ENCODE measurements around the gene SERPINB7. TPM values are rescaled to one million over a fixed set of nuclear protein-coding genes. Genes with fewer than 3 reads are reported as not detected.

SERPINB7 gene
- total and polyA plus RNA-seq, 2 of the 8 experiments (the other 6 are each of a cell fraction or from before 2014, with no cell fraction given): not detected

- H3K9ac ChIP-seq (replicated peaks in 1 of 4; ENCODE audit: extremely low read depth in 1 of 4, low read depth in 3 of 4, low read length in 3 of 4): no peak overlapping the region
- H3K23ac ChIP-seq (ENCODE audit: insufficient read length): no peak overlapping the region
- no peaks in the 10 kb centered on the region for H3K9me3 ChIP-seq (ENCODE audit: insufficient read depth in 2 of 2, low read depth in 1 of 2, low read length in 1 of 2)
- no peak for DNase-seq (ENCODE audit: low read depth in 1 of 2, low spot score in 2 of 2)
- H2BK20ac ChIP-seq (ENCODE audit: low read length): no peak overlapping the region
- no peaks in the 10 kb centered on the region for H3K79me1 ChIP-seq (ENCODE audit: low read depth, low read length)
- TF ChIP-seq RXRA (IDR thresholded peaks at IDR 0.05; ENCODE audit: insufficient read depth, low read depth, low read length) (no peak), RFX5 (IDR thresholded peaks at IDR 0.05; ENCODE audit: borderline replicate concordance, low read depth, low read length) (peak; percentile 38; the same call in 1 of the 2 replicates)
- FAIRE-seq: no peak
- POLR2A ChIA-PET (ENCODE audit: partially characterized antibody): no interaction called here
- no peak overlapping the region for H2BK120ac ChIP-seq (replicated peaks; ENCODE audit: low read depth, low read length)
- H3K4me1 ChIP-seq (replicated peaks in 1 of 4; ENCODE audit: control insufficient read depth in 3 of 4, insufficient read depth in 4 of 4, low read length in 3 of 4): no peaks in the 10 kb centered on the region
- no peak overlapping the region for H2BK5ac ChIP-seq (ENCODE audit: low read depth, low read length)
- H3K4ac ChIP-seq (replicated peaks; ENCODE audit: insufficient read length, low read depth, low read length): no peak overlapping the region
- H3K4me3 ChIP-seq (ENCODE audit: extremely low read depth in 1 of 4, insufficient read depth in 2 of 4, low read depth in 3 of 4, low read length in 4 of 4): no peak overlapping the region
- H2BK12ac ChIP-seq (ENCODE audit: low read depth, low read length): no peak overlapping the region
- H2BK15ac ChIP-seq (ENCODE audit: low read length): no peak overlapping the region
- no peak overlapping the region for H2AFZ ChIP-seq (ENCODE audit: low read length)
- no peaks in the 10 kb centered on the region for H3K27me3 ChIP-seq (replicated peaks in 1 of 4; ENCODE audit: control insufficient read depth in 3 of 4, extremely low read depth in 1 of 4, insufficient read depth in 3 of 4, low read length in 3 of 4)
- H4K20me1 ChIP-seq (replicated peaks in 1 of 2; ENCODE audit: control insufficient read depth in 1 of 2, insufficient read depth in 2 of 2, low read length in 2 of 2): no peaks in the 10 kb centered on the region
- no peaks in the 10 kb centered on the region for H3K36me3 ChIP-seq (ENCODE audit: control insufficient read depth in 2 of 4, insufficient read depth in 4 of 4, low read length in 3 of 4)
- no peak overlapping the region for H4K91ac ChIP-seq (replicated peaks; ENCODE audit: insufficient read length, low read length)
- H3K79me2 ChIP-seq (ENCODE audit: control insufficient read depth in 1 of 2, insufficient read depth in 2 of 2, low read length in 2 of 2): no peaks in the 10 kb centered on the region
- H4K8ac ChIP-seq (ENCODE audit: extremely low read depth, insufficient read depth, low read length): no peak overlapping the region
- H3K56ac ChIP-seq (replicated peaks; ENCODE audit: insufficient read length, low read depth, low read length): no peak overlapping the region
- H2AK5ac ChIP-seq (ENCODE audit: low read depth, low read length): no peak overlapping the region
- H3K23me2 ChIP-seq (ENCODE audit: low read depth, low read length): no peaks in the 10 kb centered on the region
- H4K5ac ChIP-seq (ENCODE audit: insufficient read length, low read depth, low read length): no peak overlapping the region
- no peak overlapping the region for H3K14ac ChIP-seq (ENCODE audit: insufficient read length)
- no peak overlapping the region for H3K18ac ChIP-seq (ENCODE audit: extremely low read depth, low read length)
- H3K27ac ChIP-seq (ENCODE audit: low read depth, low read length): no peak overlapping the region
- CTCF ChIA-PET (ENCODE audit: partially characterized antibody): interaction anchor here (1.0 kb wide), 1 partner anchor 48 kb away, joined by 3 read pairs; no protein-coding TSS in a partner anchor
- H3K4me2 ChIP-seq (ENCODE audit: insufficient read depth in 1 of 2, low read depth in 2 of 2, low read length in 2 of 2): no peak overlapping the region
- WGBS, 2 experiments (ENCODE audit: extremely low coverage in 1 of 2, insufficient coverage in 1 of 2, insufficient read length in 1 of 2, insufficient replicate concordance in 2 of 2, low coverage in 1 of 2, low lambda C conversion rate in 2 of 2, missing lambda C conversion rate in 1 of 2): 100% methylated on average over 2 of the region's 2 CpGs; no CpG with 5 or more reads in 1 of the 2 experiments
Measured at GRCh38 chr18:63789327-63789726, 14.1 kb downstream of the SERPINB7 start.

All from H1 (cell line).